Measurements from ENCODE around the gene PTPRCAP.
A peak's percentile ranks its signal among the peaks of the same experiment; 100 is the strongest.

The PTPRCAP gene

DNA sequence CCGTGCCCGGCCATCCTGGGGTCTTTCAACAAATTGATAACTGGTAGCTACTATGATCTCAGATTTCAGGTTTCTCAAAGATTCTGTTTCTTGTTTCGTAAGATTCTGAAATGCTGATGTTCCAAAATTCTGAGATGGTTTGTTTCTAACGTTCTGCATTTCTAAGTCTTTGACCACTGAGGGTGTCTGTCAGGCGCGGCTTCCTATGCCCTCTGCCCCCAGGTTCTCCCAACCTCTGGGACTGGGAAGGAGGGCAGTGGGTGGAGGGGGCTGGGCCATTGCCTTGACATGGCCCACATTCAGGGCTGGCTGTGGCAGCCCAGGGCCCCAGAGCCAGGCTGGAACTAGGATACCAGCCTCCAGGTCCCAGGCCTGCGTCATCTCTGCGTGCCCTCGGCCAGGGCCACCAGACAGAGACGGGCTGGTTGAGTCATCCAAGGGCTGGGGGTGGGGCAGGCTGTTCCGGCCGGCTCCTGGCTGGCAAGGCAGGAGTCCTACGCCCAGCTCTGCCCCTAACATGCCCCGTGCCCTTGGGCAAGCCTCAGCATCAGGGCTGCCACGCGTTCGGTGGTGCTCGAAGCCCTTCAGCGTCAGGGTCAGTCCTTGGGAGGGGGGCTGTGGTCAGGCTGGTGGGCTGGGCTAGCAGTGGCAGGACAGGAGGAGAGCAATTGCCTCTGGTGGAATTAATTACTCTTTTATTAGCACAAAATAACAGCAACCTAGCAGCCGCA lies 26.4 kb upstream of the PTPRCAP start:
- H2BK120ac ChIP-seq (ENCODE audit: low read depth, low read length): no peak overlapping the region
- no peak for DNase-seq
- peaks cover 2% of the 10 kb centered on the region for H3K79me1 ChIP-seq (ENCODE audit: low read length)
- no peaks in the 10 kb centered on the region for H3K27me3 ChIP-seq (ENCODE audit: insufficient read depth, low read length, poor library complexity)
- H3K4me2 ChIP-seq (ENCODE audit: low read length): no peak overlapping the region
- peaks cover 3% of the 10 kb centered on the region for H3K4me1 ChIP-seq (ENCODE audit: control insufficient read depth, low read depth, low read length)
- H3K18ac ChIP-seq (ENCODE audit: low read length): no peak overlapping the region
- H3K4me3 ChIP-seq (ENCODE audit: low read length): no peak overlapping the region
- H2AK5ac ChIP-seq (ENCODE audit: low read length): peak overlapping the region; percentile 96
- no peaks in the 10 kb centered on the region for H3K36me3 ChIP-seq (ENCODE audit: control insufficient read depth, insufficient read depth, low read length)
- WGBS (ENCODE audit: extremely low coverage, insufficient coverage, low lambda C conversion rate): no CpG with 5 or more reads among the region's 20 CpGs
- H3K23ac ChIP-seq (ENCODE audit: low read length): no peak overlapping the region
- no peak overlapping the region for H2BK5ac ChIP-seq (ENCODE audit: low read length)
- no peak overlapping the region for H2BK15ac ChIP-seq (replicated peaks; ENCODE audit: low read depth)
- no peaks in the 10 kb centered on the region for H3K79me2 ChIP-seq (ENCODE audit: control insufficient read depth, insufficient read depth, low read length)
- no peak overlapping the region for H3K27ac ChIP-seq (ENCODE audit: low read depth, low read length)
- H4K8ac ChIP-seq (ENCODE audit: low read depth, low read length): peak overlapping the region; percentile 44
- H3K4ac ChIP-seq (ENCODE audit: low read depth, low read length): peak overlapping the region; percentile 20
- H3K56ac ChIP-seq (ENCODE audit: low read length): peak overlapping the region; percentile 77
- peak overlapping the region; percentile 62 for H3K9ac ChIP-seq (ENCODE audit: low read length)
- H4K5ac ChIP-seq (ENCODE audit: low read length): no peak overlapping the region

DNA sequence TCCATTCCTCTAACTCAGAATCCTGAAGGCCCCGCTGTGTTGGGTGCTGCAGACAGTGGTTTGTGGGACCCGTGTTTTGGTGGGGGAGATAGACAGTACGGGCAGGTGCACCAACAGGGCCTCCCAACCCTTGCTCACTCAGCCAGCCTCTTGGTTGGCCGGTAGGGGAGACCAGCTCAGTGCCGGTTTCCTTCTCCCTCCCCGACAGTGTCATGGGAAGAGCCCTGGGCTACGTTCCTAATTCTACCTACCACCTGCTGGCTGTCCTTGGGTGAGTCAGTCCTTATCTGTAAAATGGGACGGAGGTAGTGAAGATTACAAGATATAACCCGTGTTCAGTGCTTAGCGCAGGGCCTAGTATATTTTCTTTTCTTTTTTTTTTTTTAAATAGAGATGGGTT lies 25.7 kb upstream of the PTPRCAP start:
- no peak overlapping the region for H4K8ac ChIP-seq (ENCODE audit: low read depth, low read length)
- H3K79me2 ChIP-seq (ENCODE audit: control insufficient read depth, insufficient read depth, low read length): no peaks in the 10 kb centered on the region
- H3K27me3 ChIP-seq (ENCODE audit: insufficient read depth, low read length, poor library complexity): no peaks in the 10 kb centered on the region
- H3K27ac ChIP-seq (ENCODE audit: low read depth, low read length): no peak overlapping the region
- H3K4ac ChIP-seq (ENCODE audit: low read depth, low read length): no peak overlapping the region
- no peak overlapping the region for H2BK15ac ChIP-seq (replicated peaks; ENCODE audit: low read depth)
- no CpG with 5 or more reads among the region's 10 CpGs for WGBS (ENCODE audit: extremely low coverage, insufficient coverage, low lambda C conversion rate)
- H3K4me1 ChIP-seq (ENCODE audit: control insufficient read depth, low read depth, low read length): peaks cover 1% of the 10 kb centered on the region
- H3K9ac ChIP-seq (ENCODE audit: low read length): no peak overlapping the region
- no peak overlapping the region for H3K18ac ChIP-seq (ENCODE audit: low read length)
- no peak overlapping the region for H3K4me3 ChIP-seq (ENCODE audit: low read length)
- no peak overlapping the region for H4K5ac ChIP-seq (ENCODE audit: low read length)
- H3K36me3 ChIP-seq (ENCODE audit: control insufficient read depth, insufficient read depth, low read length): no peaks in the 10 kb centered on the region
- peaks cover under 1% of the 10 kb centered on the region for H3K79me1 ChIP-seq (ENCODE audit: low read length)
- H3K56ac ChIP-seq (ENCODE audit: low read length): no peak overlapping the region
- DNase-seq: no peak
- H3K4me2 ChIP-seq (ENCODE audit: low read length): no peak overlapping the region
- no peak overlapping the region for H2AK5ac ChIP-seq (ENCODE audit: low read length)
- H2BK5ac ChIP-seq (ENCODE audit: low read length): no peak overlapping the region
- H3K23ac ChIP-seq (ENCODE audit: low read length): no peak overlapping the region
- no peak overlapping the region for H2BK120ac ChIP-seq (ENCODE audit: low read depth, low read length)

DNA sequence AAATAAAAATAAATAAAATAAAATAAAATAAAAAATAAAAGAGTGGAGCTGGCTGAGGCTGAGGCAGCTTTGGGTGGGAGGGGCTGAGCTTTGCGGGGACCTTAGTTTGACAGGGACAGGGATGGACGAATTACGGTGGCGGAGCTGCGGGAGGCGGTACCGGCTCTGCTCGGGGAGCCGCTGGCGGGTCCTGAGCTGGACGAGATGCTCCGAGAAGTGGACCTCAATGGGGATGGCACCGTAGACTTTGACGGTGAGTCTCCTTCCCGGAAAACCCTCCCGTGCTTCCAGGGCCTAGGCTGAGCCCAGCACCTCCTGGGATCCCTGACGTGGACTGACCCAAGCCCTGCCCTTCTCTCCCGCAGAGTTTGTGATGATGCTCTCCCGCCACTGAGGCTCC lies 20.8 kb upstream of the PTPRCAP start:
- no peak overlapping the region for H4K8ac ChIP-seq (ENCODE audit: low read depth, low read length)
- no peak overlapping the region for H2BK5ac ChIP-seq (ENCODE audit: low read length)
- H2BK15ac ChIP-seq (replicated peaks; ENCODE audit: low read depth): no peak overlapping the region
- no peak overlapping the region for H3K56ac ChIP-seq (ENCODE audit: low read length)
- no peak overlapping the region for H2BK120ac ChIP-seq (ENCODE audit: low read depth, low read length)
- no peak overlapping the region for H2AK5ac ChIP-seq (ENCODE audit: low read length)
- H4K5ac ChIP-seq (ENCODE audit: low read length): no peak overlapping the region
- H3K4me2 ChIP-seq (ENCODE audit: low read length): no peak overlapping the region
- no CpG with 5 or more reads among the region's 19 CpGs for WGBS (ENCODE audit: extremely low coverage, insufficient coverage, low lambda C conversion rate)
- H3K18ac ChIP-seq (ENCODE audit: low read length): no peak overlapping the region
- H3K4me3 ChIP-seq (ENCODE audit: low read length): no peak overlapping the region
- no peaks in the 10 kb centered on the region for H3K4me1 ChIP-seq (ENCODE audit: control insufficient read depth, low read depth, low read length)
- no peaks in the 10 kb centered on the region for H3K36me3 ChIP-seq (ENCODE audit: control insufficient read depth, insufficient read depth, low read length)
- no peak overlapping the region for H3K9ac ChIP-seq (ENCODE audit: low read length)
- no peak overlapping the region for H3K23ac ChIP-seq (ENCODE audit: low read length)
- H3K79me2 ChIP-seq (ENCODE audit: control insufficient read depth, insufficient read depth, low read length): no peaks in the 10 kb centered on the region
- DNase-seq: no peak
- H3K79me1 ChIP-seq (ENCODE audit: low read length): no peaks in the 10 kb centered on the region
- no peaks in the 10 kb centered on the region for H3K27me3 ChIP-seq (ENCODE audit: insufficient read depth, low read length, poor library complexity)
- no peak overlapping the region for H3K4ac ChIP-seq (ENCODE audit: low read depth, low read length)
- H3K27ac ChIP-seq (ENCODE audit: low read depth, low read length): no peak overlapping the region

DNA sequence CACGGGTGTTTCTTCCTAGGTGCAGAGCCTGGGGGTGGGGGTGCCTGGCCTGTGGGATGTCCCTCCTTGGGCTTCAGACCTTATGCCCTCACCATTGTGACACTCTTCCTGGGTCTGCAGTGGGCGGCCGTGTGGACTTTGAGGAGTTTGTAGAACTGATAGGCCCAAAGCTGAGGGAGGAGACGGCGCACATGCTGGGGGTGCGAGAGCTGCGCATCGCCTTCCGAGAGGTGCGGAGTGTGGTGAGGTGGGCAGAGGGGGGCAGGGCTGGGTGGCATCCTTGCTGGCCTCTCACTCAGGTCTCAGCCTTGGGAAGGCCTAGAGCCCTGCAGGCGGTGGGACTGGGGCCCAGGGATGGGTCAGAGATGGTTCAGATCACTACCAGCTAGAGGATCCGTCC lies 20.0 kb upstream of the PTPRCAP start:
- Histone ChIP-seq H3K23ac (ENCODE audit: low read length) (no peak overlapping the region), H3K36me3 (ENCODE audit: control insufficient read depth, insufficient read depth, low read length) (no peaks in the 10 kb centered on the region), H4K8ac (ENCODE audit: low read depth, low read length) (no peak overlapping the region), H3K4me2 (ENCODE audit: low read length) (no peak overlapping the region), H3K4me3 (ENCODE audit: low read length) (no peak overlapping the region), H3K27ac (ENCODE audit: low read depth, low read length) (no peak overlapping the region), H3K79me2 (ENCODE audit: control insufficient read depth, insufficient read depth, low read length) (no peaks in the 10 kb centered on the region), H2AK5ac (ENCODE audit: low read length) (no peak overlapping the region), H3K4ac (ENCODE audit: low read depth, low read length) (no peak overlapping the region), H3K79me1 (ENCODE audit: low read length) (no peaks in the 10 kb centered on the region), H3K18ac (ENCODE audit: low read length) (no peak overlapping the region), H3K56ac (ENCODE audit: low read length) (no peak overlapping the region), H2BK15ac (replicated peaks; ENCODE audit: low read depth) (no peak overlapping the region), H4K5ac (ENCODE audit: low read length) (no peak overlapping the region), H3K27me3 (ENCODE audit: insufficient read depth, low read length, poor library complexity) (no peaks in the 10 kb centered on the region), H3K9ac (ENCODE audit: low read length) (no peak overlapping the region), H2BK120ac (ENCODE audit: low read depth, low read length) (no peak overlapping the region), H3K4me1 (ENCODE audit: control insufficient read depth, low read depth, low read length) (no peaks in the 10 kb centered on the region), H2BK5ac (ENCODE audit: low read length) (no peak overlapping the region)
- WGBS (ENCODE audit: extremely low coverage, insufficient coverage, low lambda C conversion rate): no CpG with 5 or more reads among the region's 12 CpGs
- no peak for DNase-seq

DNA sequence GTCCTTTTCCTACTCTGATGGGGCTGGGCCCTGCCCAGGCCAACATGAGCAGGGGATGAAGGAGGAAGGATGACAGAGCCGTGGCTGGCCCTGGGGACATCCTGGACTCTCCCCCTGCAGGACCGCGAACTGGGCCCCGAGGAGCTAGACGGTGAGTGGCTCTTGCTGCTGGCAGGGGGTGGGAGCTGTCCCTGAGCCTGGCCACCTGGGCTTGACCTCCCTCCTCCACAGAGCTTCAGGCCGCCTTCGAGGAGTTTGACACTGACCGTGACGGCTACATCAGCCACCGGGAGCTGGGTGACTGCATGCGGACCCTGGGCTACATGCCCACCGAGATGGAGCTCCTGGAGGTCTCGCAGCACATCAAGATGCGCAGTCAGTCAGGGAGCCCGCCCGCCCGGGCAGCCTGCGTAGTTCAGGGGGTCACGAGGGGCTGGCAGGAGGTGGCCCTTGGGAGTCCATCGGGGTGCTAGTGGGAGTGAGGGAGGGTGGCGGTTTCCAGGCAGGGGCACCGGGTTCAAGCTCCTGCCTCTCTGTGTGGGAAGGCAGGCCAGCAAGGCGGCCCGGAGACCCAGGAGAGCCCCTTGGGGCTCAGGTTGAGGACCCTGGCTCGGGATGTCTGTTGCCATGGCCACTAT lies 18.7 kb upstream of the PTPRCAP start:
- H4K8ac ChIP-seq (ENCODE audit: low read depth, low read length): no peak overlapping the region
- WGBS (ENCODE audit: extremely low coverage, insufficient coverage, low lambda C conversion rate): no CpG with 5 or more reads among the region's 25 CpGs
- no peaks in the 10 kb centered on the region for H3K27me3 ChIP-seq (ENCODE audit: insufficient read depth, low read length, poor library complexity)
- H3K36me3 ChIP-seq (ENCODE audit: control insufficient read depth, insufficient read depth, low read length): no peaks in the 10 kb centered on the region
- no peak for DNase-seq
- no peaks in the 10 kb centered on the region for H3K79me1 ChIP-seq (ENCODE audit: low read length)
- no peak overlapping the region for H2BK5ac ChIP-seq (ENCODE audit: low read length)
- no peaks in the 10 kb centered on the region for H3K79me2 ChIP-seq (ENCODE audit: control insufficient read depth, insufficient read depth, low read length)
- H3K23ac ChIP-seq (ENCODE audit: low read length): no peak overlapping the region
- H2BK15ac ChIP-seq (replicated peaks; ENCODE audit: low read depth): no peak overlapping the region
- H4K5ac ChIP-seq (ENCODE audit: low read length): no peak overlapping the region
- H3K4ac ChIP-seq (ENCODE audit: low read depth, low read length): no peak overlapping the region
- no peak overlapping the region for H3K56ac ChIP-seq (ENCODE audit: low read length)
- no peak overlapping the region for H3K18ac ChIP-seq (ENCODE audit: low read length)
- H2AK5ac ChIP-seq (ENCODE audit: low read length): no peak overlapping the region
- H3K4me1 ChIP-seq (ENCODE audit: control insufficient read depth, low read depth, low read length): no peaks in the 10 kb centered on the region
- H3K4me3 ChIP-seq (ENCODE audit: low read length): no peak overlapping the region
- no peak overlapping the region for H2BK120ac ChIP-seq (ENCODE audit: low read depth, low read length)
- H3K9ac ChIP-seq (ENCODE audit: low read length): no peak overlapping the region
- H3K27ac ChIP-seq (ENCODE audit: low read depth, low read length): no peak overlapping the region
- no peak overlapping the region for H3K4me2 ChIP-seq (ENCODE audit: low read length)
